Measurements from ENCODE around the gene FAHD1. TPM values are rescaled to one million over a fixed set of nuclear protein-coding genes. Genes with fewer than 3 reads are reported as not detected.
A peak's percentile ranks its signal among the peaks of the same experiment; 100 is the strongest.
"Not testable (repeated sequence)": the region's sequence is repeated elsewhere in the genome, so short reads cannot be mapped to it uniquely, and the experiment has no call there.

The FAHD1 gene
- total RNA-seq, 1 donor from 2014 or later = 81.7 TPM

- no peak for DNase-seq (ENCODE audit: low read depth in 2 of 2)
Observed at GRCh38 chr16:1846416-1846815, 19.4 kb downstream of the FAHD1 start.

- no peak for DNase-seq (ENCODE audit: low read depth in 2 of 2)
Observed at GRCh38 chr16:1850981-1851380, 24.0 kb downstream of the FAHD1 start.

- no peak for DNase-seq (ENCODE audit: low read depth in 2 of 2)
Observed at GRCh38 chr16:1851793-1852192, 24.8 kb downstream of the FAHD1 start.

- DNase-seq (ENCODE audit: low read depth in 2 of 2) = no peak
Observed at GRCh38 chr16:1857433-1858097, 30.6 kb downstream of the FAHD1 start.

GRCh38 chr16:1858189-1858865, 31.3 kb downstream of the FAHD1 start:
- no peak for DNase-seq (ENCODE audit: low read depth in 2 of 2)

GRCh38 chr16:1859650-1860049, 32.6 kb downstream of the FAHD1 start:
- no peak for DNase-seq (ENCODE audit: low read depth in 2 of 2)

GRCh38 chr16:1861730-1862129, 34.7 kb downstream of the FAHD1 start:
- no peak for DNase-seq (ENCODE audit: low read depth in 2 of 2)

- DNase-seq (ENCODE audit: low read depth in 2 of 2) = no peak
Observed at GRCh38 chr16:1862394-1862793, 35.4 kb downstream of the FAHD1 start.

- peak; percentile 55 to 65 for DNase-seq (ENCODE audit: low read depth in 2 of 2)
Observed at GRCh38 chr16:1863681-1864460, 36.9 kb downstream of the FAHD1 start.

GRCh38 chr16:1865902-1866690, 39.1 kb downstream of the FAHD1 start:
- DNase-seq (ENCODE audit: low read depth in 2 of 2) = no peak

- peak; percentile 26 to 59 for DNase-seq (ENCODE audit: low read depth in 2 of 2)
Observed at GRCh38 chr16:1870365-1871082, 43.5 kb downstream of the FAHD1 start.

GRCh38 chr16:1871974-1872635, 45.1 kb downstream of the FAHD1 start, which contains the start of gene MEIOB:
Gene MEIOB, minus strand, starts transcription at chr16:1872164. Its CDS starts 3,989 bp downstream, at chr16:1868175.
- DNase-seq (ENCODE audit: low read depth in 2 of 2) = peak; percentile 8 to 34

- DNase-seq (ENCODE audit: low read depth in 2 of 2) = no peak
Observed at GRCh38 chr16:1874854-1875253, 47.8 kb downstream of the FAHD1 start.

- not testable (repeated sequence) for DNase-seq (ENCODE audit: low read depth in 2 of 2)
Observed at GRCh38 chr16:1876066-1876465, 49.1 kb downstream of the FAHD1 start.

- DNase-seq (ENCODE audit: low read depth in 2 of 2) = no peak
Observed at GRCh38 chr16:1876468-1876867, 49.5 kb downstream of the FAHD1 start.

- DNase-seq (ENCODE audit: low read depth in 2 of 2) = no peak
Observed at GRCh38 chr16:1877089-1877488, 50.1 kb downstream of the FAHD1 start.

- DNase-seq (ENCODE audit: low read depth in 2 of 2) = no peak
Observed at GRCh38 chr16:1877804-1878203, 50.8 kb downstream of the FAHD1 start.

- DNase-seq (ENCODE audit: low read depth in 2 of 2) = no peak
Observed at GRCh38 chr16:1878256-1878655, 51.2 kb downstream of the FAHD1 start.

Data from lung microvascular endothelial cell (primary cell).